Measurements from ENCODE around the gene LTBP3. TPM values are rescaled to one million over a fixed set of nuclear protein-coding genes. Genes with fewer than 3 reads are reported as not detected.
A peak's percentile ranks its signal among the peaks of the same experiment; 100 is the strongest.

LTBP3 gene
- polyA plus RNA-seq, 1 of the 3 experiments (the other 2 are of a cell fraction), result 167 TPM

GRCh38 chr11:65492637-65493366 lies 65.4 kb downstream of the LTBP3 start (continued):
- TF ChIP-seq REST (IDR thresholded peaks at IDR 0.05; ENCODE audit: low read depth, low read length) (no peak), RXRA (IDR thresholded peaks at IDR 0.05; ENCODE audit: borderline replicate concordance, low read depth) (no peak; the same call in 1 of the 2 replicates), CTCF (IDR thresholded peaks at IDR 0.05) (no peak), MXI1 (IDR thresholded peaks at IDR 0.05; ENCODE audit: low read depth, low read length) (no peak), RCOR1 (IDR thresholded peaks at IDR 0.05; ENCODE audit: low read length) (no peak)
- TF ChIP-seq, protein P1, sequence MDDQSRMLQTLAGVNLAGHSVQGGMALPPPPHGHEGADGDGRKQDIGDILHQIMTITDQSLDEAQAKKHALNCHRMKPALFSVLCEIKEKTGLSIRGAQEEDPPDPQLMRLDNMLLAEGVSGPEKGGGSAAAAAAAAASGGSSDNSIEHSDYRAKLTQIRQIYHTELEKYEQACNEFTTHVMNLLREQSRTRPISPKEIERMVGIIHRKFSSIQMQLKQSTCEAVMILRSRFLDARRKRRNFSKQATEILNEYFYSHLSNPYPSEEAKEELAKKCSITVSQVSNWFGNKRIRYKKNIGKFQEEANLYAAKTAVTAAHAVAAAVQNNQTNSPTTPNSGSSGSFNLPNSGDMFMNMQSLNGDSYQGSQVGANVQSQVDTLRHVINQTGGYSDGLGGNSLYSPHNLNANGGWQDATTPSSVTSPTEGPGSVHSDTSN (IDR thresholded peaks at IDR 0.05), result peak; percentile 58

DNA sequence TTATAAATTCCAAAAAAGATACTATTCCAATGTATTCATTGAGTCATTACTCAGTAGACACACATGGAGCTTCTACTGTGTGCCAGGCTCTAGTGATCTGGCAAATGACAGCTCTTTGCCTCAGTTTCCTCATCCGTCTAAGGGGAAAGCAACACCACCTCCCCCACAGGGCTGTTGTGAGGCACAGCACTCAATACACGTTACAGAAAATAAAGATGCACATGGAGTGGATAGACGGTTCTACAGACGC lies 65.8 kb downstream of the LTBP3 start:
- 48% methylated on average over 4 of the region's 4 CpGs for WGBS (ENCODE audit: low lambda C conversion rate)
- Histone ChIP-seq H3K9me3 (no peaks in the 10 kb centered on the region), H3K9me2 (no peaks in the 10 kb centered on the region), H3K4me1 (ENCODE audit: control insufficient read depth in 1 of 2, insufficient read depth in 2 of 2, low read depth in 1 of 2, low read length in 1 of 2) (peaks cover 75 to 81% of the 10 kb centered on the region in 2 experiments), H3K36me3 (replicated peaks in 1 of 2; ENCODE audit: control insufficient read depth in 1 of 2, insufficient read depth in 2 of 2, low read length in 1 of 2) (no peaks in the 10 kb centered on the region), H3K9ac (peak overlapping the region; percentile 95), H3K4me3 (ENCODE audit: low read depth in 2 of 2, low read length in 1 of 2) (peak overlapping the region in 1 of 2 experiments; percentile 18; a peak in 1 of 4 replicates), H3K27ac (ENCODE audit: low read depth in 2 of 2, low read length in 1 of 2) (peak overlapping the region; percentile 88 to 100), H3K27me3 (ENCODE audit: insufficient read depth) (no peaks in the 10 kb centered on the region), H2AFZ (ENCODE audit: low read depth) (no peak overlapping the region), H4K20me1 (ENCODE audit: insufficient read depth) (no peaks in the 10 kb centered on the region), H3K4me2 (peak overlapping the region; percentile 83), H3F3A (replicated peaks; ENCODE audit: insufficient read depth) (peaks cover 84% of the 10 kb centered on the region), H3K79me2 (ENCODE audit: insufficient read depth) (peaks cover 78% of the 10 kb centered on the region)
- TF ChIP-seq JUND (IDR thresholded peaks at IDR 0.05) (no peak), GABPA (IDR thresholded peaks at IDR 0.05; ENCODE audit: low read depth) (no peak), NFIC (IDR thresholded peaks at IDR 0.05; ENCODE audit: borderline replicate concordance) (no peak), YY1 (IDR thresholded peaks at IDR 0.05; ENCODE audit: low read depth) (no peak), EP300 (IDR thresholded peaks at IDR 0.05; ENCODE audit: borderline replicate concordance in 1 of 2, low read depth in 1 of 2, low read length in 1 of 2) (no peak), TCF12 (IDR thresholded peaks at IDR 0.05) (no peak; the same call in 1 of the 2 replicates), RXRA (IDR thresholded peaks at IDR 0.05; ENCODE audit: borderline replicate concordance, low read depth) (no peak), SIN3A (IDR thresholded peaks at IDR 0.05; ENCODE audit: borderline replicate concordance, low read depth, low read length) (no peak), REST (IDR thresholded peaks at IDR 0.05; ENCODE audit: low read depth, low read length) (no peak), MXI1 (IDR thresholded peaks at IDR 0.05; ENCODE audit: low read depth, low read length) (no peak), TEAD4 (IDR thresholded peaks at IDR 0.05; ENCODE audit: borderline replicate concordance, insufficient read depth) (no peak), ELF1 (IDR thresholded peaks at IDR 0.05) (no peak), SMC3 (IDR thresholded peaks at IDR 0.05; ENCODE audit: low read depth, low read length) (no peak)
- TF ChIP-seq, protein P2, sequence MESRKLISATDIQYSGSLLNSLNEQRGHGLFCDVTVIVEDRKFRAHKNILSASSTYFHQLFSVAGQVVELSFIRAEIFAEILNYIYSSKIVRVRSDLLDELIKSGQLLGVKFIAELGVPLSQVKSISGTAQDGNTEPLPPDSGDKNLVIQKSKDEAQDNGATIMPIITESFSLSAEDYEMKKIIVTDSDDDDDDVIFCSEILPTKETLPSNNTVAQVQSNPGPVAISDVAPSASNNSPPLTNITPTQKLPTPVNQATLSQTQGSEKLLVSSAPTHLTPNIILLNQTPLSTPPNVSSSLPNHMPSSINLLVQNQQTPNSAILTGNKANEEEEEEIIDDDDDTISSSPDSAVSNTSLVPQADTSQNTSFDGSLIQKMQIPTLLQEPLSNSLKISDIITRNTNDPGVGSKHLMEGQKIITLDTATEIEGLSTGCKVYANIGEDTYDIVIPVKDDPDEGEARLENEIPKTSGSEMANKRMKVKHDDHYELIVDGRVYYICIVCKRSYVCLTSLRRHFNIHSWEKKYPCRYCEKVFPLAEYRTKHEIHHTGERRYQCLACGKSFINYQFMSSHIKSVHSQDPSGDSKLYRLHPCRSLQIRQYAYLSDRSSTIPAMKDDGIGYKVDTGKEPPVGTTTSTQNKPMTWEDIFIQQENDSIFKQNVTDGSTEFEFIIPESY (IDR thresholded peaks at IDR 0.05; ENCODE audit: borderline replicate concordance, low read depth), result no peak
- CTCF ChIA-PET, result interaction anchor here (0.7 to 8.3 kb wide), 7 partner anchors 13 to 76 kb away, joined by 3 to 58 read pairs (median 4); partner anchors contain the start of gene NEAT1
- POLR2A ChIA-PET, result interaction anchor here (10.5 to 26.8 kb wide), 3 partner anchors 10 to 70 kb away, joined by 283 to 1027 read pairs (median 591); partner anchors contain the start of genes MALAT1 and NEAT1
- DNase-seq, result no peak
